GM18519 (cell line): ENCODE measurements around the gene CCDC86.

ENCODE experiments used
- ATAC-seq: cut with Tn5 transposase; IDR thresholded peaks from one replicate; pipeline ENCODE4 v1.9.1; 2021; ENCODE audit warnings: mild to moderate bottlenecking, moderate library complexity; ENCODE audit not compliant: unreplicated experiment, low FRiP score

Gene CCDC86

GRCh38 chr11:60830478-60831142 lies 11.3 kb upstream of the CCDC86 start:
- no peak for ATAC-seq

DNA sequence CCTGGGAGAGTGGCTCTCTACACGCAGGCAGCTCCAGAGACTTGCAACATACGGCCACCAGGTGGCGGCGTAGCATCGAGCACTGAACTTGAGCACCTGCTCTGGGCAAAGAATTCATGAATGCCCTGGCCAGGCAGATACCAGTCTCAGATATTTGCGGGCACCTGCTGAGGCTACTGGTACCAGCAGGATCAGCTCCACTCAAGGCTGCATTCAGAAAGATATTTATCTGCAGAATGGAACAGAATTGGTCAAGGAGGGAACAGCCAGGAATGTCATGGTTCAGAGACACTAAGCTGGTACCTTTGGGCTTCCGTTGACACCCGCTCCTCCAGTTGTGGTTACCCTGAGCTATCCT lies 10.8 kb upstream of the CCDC86 start:
- ATAC-seq, result no peak

GRCh38 chr11:60831501-60832079 lies 10.3 kb upstream of the CCDC86 start:
- no peak for ATAC-seq

- no peak for ATAC-seq
Observed at GRCh38 chr11:60834742-60835533, 7.0 kb upstream of the CCDC86 start.

- ATAC-seq, result no peak
Observed at GRCh38 chr11:60835534-60835846, 6.4 kb upstream of the CCDC86 start.

DNA sequence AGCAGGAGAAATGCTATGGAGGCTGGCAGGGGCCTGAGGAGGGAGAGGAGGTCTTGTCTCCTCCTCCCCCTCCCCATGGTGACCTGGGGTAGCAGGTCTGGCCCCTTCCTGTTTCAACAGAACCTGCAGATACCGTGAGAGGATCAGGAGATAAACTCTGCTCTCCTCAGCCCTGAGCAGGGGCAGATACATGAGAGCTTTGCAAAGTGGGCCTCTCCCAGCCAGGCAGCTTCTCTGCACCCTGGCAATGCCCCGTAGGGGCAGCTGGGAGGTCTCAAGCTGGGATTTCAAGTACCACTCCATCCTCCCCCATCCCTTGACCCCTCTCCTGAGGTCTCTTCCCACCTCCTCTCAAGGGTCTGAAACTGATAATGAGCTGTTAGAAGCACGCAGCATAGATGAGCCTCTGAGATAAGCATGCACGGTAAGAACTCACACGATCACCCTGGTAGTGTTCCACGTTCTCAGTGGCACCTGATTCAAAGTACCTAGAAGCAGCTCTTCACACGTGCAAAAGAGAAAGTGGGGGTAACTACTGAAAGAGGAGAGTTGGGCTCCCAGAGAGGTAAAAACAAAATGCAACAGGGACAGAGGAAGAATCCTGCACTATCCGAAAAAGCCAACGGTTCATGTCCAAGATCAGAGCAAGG lies 4.9 kb upstream of the CCDC86 start:
- no peak for ATAC-seq

DNA sequence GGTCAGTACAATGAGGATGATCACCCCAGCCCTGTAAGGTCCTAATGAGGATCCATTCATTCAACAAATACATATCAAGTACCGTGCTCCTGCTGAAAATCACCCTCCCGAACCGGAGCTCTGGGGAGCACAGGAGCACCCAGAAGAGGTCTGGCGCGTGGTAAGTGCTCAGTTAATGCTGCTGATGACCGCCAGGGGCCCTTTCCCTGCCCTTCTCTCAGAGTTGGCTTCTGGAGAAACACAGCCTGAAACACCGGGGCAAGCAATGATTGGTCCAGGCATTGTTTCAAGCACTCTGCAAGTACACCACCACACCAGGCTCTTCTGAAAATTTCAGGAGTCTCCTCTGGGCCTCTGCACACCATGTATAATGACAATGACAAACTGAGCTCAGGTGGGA lies 3.8 kb upstream of the CCDC86 start:
- ATAC-seq, result no peak

GRCh38 chr11:60840470-60841430 lies 1.2 kb upstream of the CCDC86 start:
- ATAC-seq, result no peak

GRCh38 chr11:60842668-60843600 lies 1.0 kb downstream of the CCDC86 start:
- no peak for ATAC-seq

GRCh38 chr11:60844045-60844869 lies 2.3 kb downstream of the CCDC86 start:
- no peak for ATAC-seq

GRCh38 chr11:60844870-60845221 lies 2.9 kb downstream of the CCDC86 start:
- ATAC-seq, result no peak

GRCh38 chr11:60845338-60845737 lies 3.4 kb downstream of the CCDC86 start:
- no peak for ATAC-seq

DNA sequence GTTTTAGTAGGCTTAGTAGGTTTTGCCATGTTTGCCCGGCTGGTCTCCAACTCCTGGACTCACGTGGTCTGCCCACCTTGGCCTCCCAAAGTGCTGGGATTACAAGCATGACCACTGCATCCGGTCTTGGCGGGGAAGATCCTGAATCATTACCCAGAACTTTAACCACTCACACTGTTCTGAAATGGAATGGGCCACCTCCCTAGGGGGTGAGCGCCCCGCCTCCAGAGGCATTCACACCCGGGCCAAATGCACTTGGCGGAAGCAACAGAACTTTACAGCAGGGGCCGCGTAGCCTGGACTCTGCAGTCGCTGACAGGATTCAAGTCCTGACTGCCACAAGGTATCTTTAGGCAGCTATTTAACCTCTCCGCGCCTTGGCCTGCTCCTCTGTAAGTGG lies 5.4 kb downstream of the CCDC86 start:
- ATAC-seq, result no peak

- ATAC-seq, result no peak
Observed at GRCh38 chr11:60847896-60848295, 6.0 kb downstream of the CCDC86 start.

DNA sequence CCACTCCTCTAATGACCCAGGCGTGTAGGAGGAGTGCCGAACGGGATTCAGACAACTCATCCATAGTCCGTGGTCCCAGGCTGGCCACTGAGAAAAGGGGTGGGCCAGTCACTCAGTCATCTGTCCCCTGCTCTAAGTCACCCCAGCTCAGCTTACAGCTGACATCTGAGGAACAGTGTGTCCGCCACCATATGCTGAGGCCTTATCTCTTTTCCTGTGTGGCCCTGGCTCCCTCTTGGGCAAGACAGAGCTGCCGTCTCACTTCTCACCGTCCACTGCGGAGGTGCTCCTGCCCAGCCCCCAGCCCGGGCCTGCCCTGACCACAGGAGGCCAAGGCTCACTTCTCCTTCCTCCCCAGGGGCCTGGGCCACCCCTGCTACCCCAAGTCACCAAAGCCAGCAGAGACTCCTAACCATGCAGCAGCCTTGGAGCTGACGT lies 6.8 kb downstream of the CCDC86 start:
- no peak for ATAC-seq

DNA sequence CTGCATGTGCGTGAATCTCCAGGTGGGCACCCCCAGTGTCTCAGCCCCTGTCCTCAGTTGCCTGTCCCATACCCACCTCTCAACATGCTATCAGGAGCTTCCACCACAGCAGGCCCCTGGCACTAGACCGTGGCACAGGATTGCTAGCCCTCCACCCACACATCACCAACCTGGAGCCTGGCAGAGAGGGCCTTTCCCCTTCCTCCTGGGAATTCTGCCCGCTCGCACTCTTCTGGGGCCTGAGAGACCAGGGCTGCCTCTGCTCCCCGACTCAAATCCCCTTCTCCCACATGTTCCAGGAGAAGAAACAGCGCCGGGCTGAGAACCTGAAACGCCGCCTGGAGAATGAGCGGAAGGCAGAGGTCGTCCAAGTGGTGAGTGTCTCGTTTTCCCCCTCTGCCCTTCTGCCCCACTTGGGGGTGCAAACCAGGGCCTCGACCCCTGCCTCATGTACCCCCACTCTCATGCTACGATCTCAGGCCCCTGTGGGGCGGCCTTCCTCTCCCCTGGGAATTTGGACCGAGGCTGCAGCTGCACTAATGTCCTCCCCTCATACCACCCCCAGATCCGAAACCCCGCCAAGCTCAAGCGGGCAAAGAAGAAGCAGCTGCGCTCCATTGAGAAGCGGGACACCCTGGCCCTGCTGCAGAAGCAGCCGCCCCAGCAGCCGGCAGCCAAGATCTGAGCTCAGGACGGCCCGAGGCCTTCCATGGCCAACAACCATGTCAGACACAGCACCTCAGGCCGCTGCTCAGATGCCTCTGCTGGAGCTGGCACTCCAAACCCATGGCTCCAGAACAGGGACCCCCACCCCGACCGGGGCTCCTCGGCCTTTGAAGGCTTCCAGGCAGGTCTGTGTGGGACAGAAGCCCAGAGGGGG lies 8.0 kb downstream of the CCDC86 start:
- no peak for ATAC-seq

- no peak for ATAC-seq
Observed at GRCh38 chr11:60851327-60852104, 9.6 kb downstream of the CCDC86 start.
